BJ (cell line): ENCODE results near the gene ZSWIM2. TPM values are rescaled to one million over a fixed set of nuclear protein-coding genes. Genes with fewer than 3 reads are reported as not detected.

Source experiments
- CTCF ChIA-PET: fragments of 350-600 bp; formaldehyde crosslinking; extraction: SDS; loops from one replicate; lab custom pipeline; 2021; ENCODE audit warnings: antibody characterized with exemption, inconsistent platforms; lab: Yijun Ruan, JAX
- POLR2A ChIA-PET: fragments of 300-600 bp; sonication (Branson Sonifier 250); formaldehyde crosslinking; extraction: SDS; loops from one replicate; lab custom pipeline; 2021; ENCODE audit warnings: antibody characterized with exemption; lab: Charles Lee
- DNase-seq: peaks from one replicate; pipeline ENCODE4 v3.0.0-alpha.2; 2011; ENCODE audit warnings: low read depth
- H3K27me3 ChIP-seq: 2 replicates; pipeline ENCODE4 v1.6.0; 2011; ENCODE audit warnings: low read length; ENCODE audit not compliant: control insufficient read depth, insufficient read depth
- H3K36me3 ChIP-seq: 2 replicates; pipeline ENCODE4 v1.5.1; 2011; ENCODE audit warnings: low read length; ENCODE audit not compliant: control insufficient read depth, insufficient read depth
- H3K4me3 ChIP-seq: 2 replicates; pipeline ENCODE4 v1.5.1; 2011; ENCODE audit warnings: low read depth, mild to moderate bottlenecking, control low read depth, low read length
- CTCF ChIP-seq: IDR thresholded peaks from 2 replicates; pipeline ENCODE4 v1.5.1; 2011; ENCODE audit warnings: low read depth, mild to moderate bottlenecking, control low read depth, inconsistent platforms, low read length, moderate library complexity; ENCODE audit not compliant: insufficient read depth
- polyA plus RNA-seq: library from polyadenylated mRNA; depleted of rRNA; stranded (reverse); fragments of >200 nt; gene quantifications from 2 replicates; pipeline ENCODE4 v1.2.3, GENCODE V29; 2011

Gene ZSWIM2
- polyA plus RNA-seq, 1 experiment = 0.04 TPM

GRCh38 chr2:186882511-186883071, 33.6 kb upstream of the ZSWIM2 start:
- ChIA-PET POLR2A (no interaction called here), CTCF (no interaction called here)
- TF ChIP-seq CTCF = no peak

GRCh38 chr2:186881660-186882059, 32.7 kb upstream of the ZSWIM2 start:
- Histone ChIP-seq H3K4me3 (no peak overlapping the region), H3K36me3 (no peaks in the 10 kb centered on the region), H3K27me3 (no peaks in the 10 kb centered on the region)
- ChIA-PET CTCF (no interaction called here), POLR2A (no interaction called here)
- no peak for DNase-seq
- TF ChIP-seq CTCF = no peak

More at GRCh38 chr2:186882511-186883071, 33.6 kb upstream of the ZSWIM2 start:
- Histone ChIP-seq H3K4me3 (no peak overlapping the region), H3K27me3 (no peaks in the 10 kb centered on the region), H3K36me3 (no peaks in the 10 kb centered on the region)
- no peak for DNase-seq

- no peak for DNase-seq
- POLR2A ChIA-PET = no interaction called here
- CTCF ChIA-PET = interaction anchor here (1.3 kb wide), 1 partner anchor 23 kb away, joined by 3 read pairs; no protein-coding TSS in a partner anchor
- H3K27me3 ChIP-seq = no peaks in the 10 kb centered on the region
- no peaks in the 10 kb centered on the region for H3K36me3 ChIP-seq
- no peak for TF ChIP-seq CTCF
- H3K4me3 ChIP-seq = no peak overlapping the region
Observed at GRCh38 chr2:186879312-186879711, 30.3 kb upstream of the ZSWIM2 start.

GRCh38 chr2:186874713-186875112, 25.7 kb upstream of the ZSWIM2 start:
- ChIA-PET POLR2A (no interaction called here), CTCF (no interaction called here)
- no peak overlapping the region for H3K4me3 ChIP-seq
- H3K36me3 ChIP-seq = no peaks in the 10 kb centered on the region
- no peak for DNase-seq
- no peaks in the 10 kb centered on the region for H3K27me3 ChIP-seq
- TF ChIP-seq CTCF = no peak

GRCh38 chr2:186871881-186872280, 22.9 kb upstream of the ZSWIM2 start:
- CTCF ChIA-PET = no interaction called here
- Histone ChIP-seq H3K36me3 (no peaks in the 10 kb centered on the region), H3K27me3 (no peaks in the 10 kb centered on the region), H3K4me3 (no peak overlapping the region)
- TF ChIP-seq CTCF = no peak
- POLR2A ChIA-PET = no interaction called here
- no peak for DNase-seq
